Urinary bladder (tissue), 4 donors: Measurements from ENCODE around the gene OBP2B. TPM values are rescaled to one million over a fixed set of nuclear protein-coding genes. Genes with fewer than 3 reads are reported as not detected.
"Not testable (repeated sequence)": the region's sequence is repeated elsewhere in the genome, so short reads cannot be mapped to it uniquely, and the experiment has no call there.

Source experiments
- DNase-seq: peaks from one replicate; pipeline ENCODE4 v3.0.0-alpha.2; 2015; ENCODE audit errors: extremely low spot score
- H3K27ac ChIP-seq: one replicate; pipeline ENCODE4 v1.5.1; 2013; ENCODE audit warnings: low read depth, mild to moderate bottlenecking, moderate library complexity
- H3K36me3 ChIP-seq: one replicate; pipeline ENCODE4 v1.6.1; 2013; ENCODE audit warnings: mild to moderate bottlenecking, moderate library complexity; ENCODE audit not compliant: insufficient read depth
- H3K4me1 ChIP-seq: one replicate; pipeline ENCODE4 v1.6.1; 2013; ENCODE audit warnings: mild to moderate bottlenecking, moderate library complexity; ENCODE audit not compliant: insufficient read depth
- H3K4me3 ChIP-seq: one replicate; pipeline ENCODE4 v1.5.1; 2013; ENCODE audit warnings: low read depth, low read length
- WGBS: extraction: QIAGEN DNeasy Blood & Tissue Kit; methylation state at CpG from one replicate; pipeline ENCODE4 v1.1.7; 2013; 5-methylcytosine and 5-hydroxymethylcytosine counted together
- polyA plus RNA-seq: library from polyadenylated mRNA; stranded (reverse); fragments of 200-250 nt; gene quantifications from one replicate; pipeline ENCODE4 v1.2.3, GENCODE V29; 2013
- total RNA-seq: library from RNA; depleted of rRNA; stranded (reverse); fragments of >200 nt; gene quantifications from one replicate; pipeline ENCODE4 v1.2.3, GENCODE V29; 2014
- donor health status: healthy with polysubstance abuse.
- donor health status: healthy.

Gene OBP2B
- total and polyA plus RNA-seq, 2 donors = not detected

- H3K36me3 ChIP-seq = no peaks in the 10 kb centered on the region
- H3K4me1 ChIP-seq = no peaks in the 10 kb centered on the region
- no peak overlapping the region for H3K27ac ChIP-seq
- no peak for DNase-seq
- 85% methylated on average over 31 of the region's 31 CpGs for WGBS
- no peak overlapping the region for H3K4me3 ChIP-seq
Observed at GRCh38 chr9:133234577-133235322, 25.7 kb upstream of the OBP2B start.

- Histone ChIP-seq H3K4me3 (no peak overlapping the region), H3K36me3 (no peaks in the 10 kb centered on the region), H3K4me1 (no peaks in the 10 kb centered on the region), H3K27ac (no peak overlapping the region)
- no peak for DNase-seq
- 80% methylated on average over 32 of the region's 32 CpGs for WGBS
Observed at GRCh38 chr9:133233681-133234432, 24.8 kb upstream of the OBP2B start.

- H3K27ac ChIP-seq, H3K4me3 ChIP-seq, H3K36me3 ChIP-seq, DNase-seq, H3K4me1 ChIP-seq: not testable (repeated sequence)
- 68% methylated on average over 24 of the region's 24 CpGs for WGBS
Observed at GRCh38 chr9:133231934-133232568, 23.0 kb upstream of the OBP2B start.

GRCh38 chr9:133230514-133230913 lies 21.5 kb upstream of the OBP2B start:
- H3K27ac ChIP-seq, H3K4me3 ChIP-seq: not testable (repeated sequence)
- 89% methylated on average over 7 of the region's 7 CpGs for WGBS

GRCh38 chr9:133230093-133230492 lies 21.0 kb upstream of the OBP2B start:
- no peak for DNase-seq
- no peak overlapping the region for H3K4me3 ChIP-seq

More at GRCh38 chr9:133230514-133230913, 21.5 kb upstream of the OBP2B start:
- not testable (repeated sequence) for H3K4me1 ChIP-seq, H3K36me3 ChIP-seq, DNase-seq

GRCh38 chr9:133228474-133229193 lies 19.6 kb upstream of the OBP2B start:
- not testable (repeated sequence) for H3K27ac ChIP-seq, H3K4me3 ChIP-seq, H3K36me3 ChIP-seq, DNase-seq, H3K4me1 ChIP-seq
- 75% methylated on average over 21 of the region's 22 CpGs for WGBS

More at GRCh38 chr9:133230093-133230492, 21.0 kb upstream of the OBP2B start:
- Histone ChIP-seq H3K36me3 (no peaks in the 10 kb centered on the region), H3K4me1 (no peaks in the 10 kb centered on the region), H3K27ac (no peak overlapping the region)
- 85% methylated on average over 5 of the region's 5 CpGs for WGBS

- not testable (repeated sequence) for H3K4me1 ChIP-seq, H3K27ac ChIP-seq, DNase-seq, H3K36me3 ChIP-seq, H3K4me3 ChIP-seq
- 86% methylated on average over 8 of the region's 8 CpGs for WGBS
Observed at GRCh38 chr9:133227996-133228395, 18.9 kb upstream of the OBP2B start.

GRCh38 chr9:133227242-133227860 lies 18.3 kb upstream of the OBP2B start:
- Histone ChIP-seq H3K36me3 (no peaks in the 10 kb centered on the region), H3K4me3 (no peak overlapping the region), H3K4me1 (no peaks in the 10 kb centered on the region), H3K27ac (no peak overlapping the region)
- 88% methylated on average over 11 of the region's 11 CpGs for WGBS
- no peak for DNase-seq

- no peak overlapping the region for H3K4me3 ChIP-seq
- H3K36me3 ChIP-seq = no peaks in the 10 kb centered on the region
- no peak for DNase-seq
- H3K4me1 ChIP-seq = no peaks in the 10 kb centered on the region
- H3K27ac ChIP-seq = no peak overlapping the region
- 71% methylated on average over 25 of the region's 25 CpGs for WGBS
Observed at GRCh38 chr9:133226219-133227171, 17.4 kb upstream of the OBP2B start.

GRCh38 chr9:133225171-133226011 lies 16.3 kb upstream of the OBP2B start:
- H3K36me3 ChIP-seq = no peaks in the 10 kb centered on the region
- no peak overlapping the region for H3K4me3 ChIP-seq
- H3K4me1 ChIP-seq = no peaks in the 10 kb centered on the region
- WGBS = 71% methylated on average over 38 of the region's 38 CpGs
- no peak overlapping the region for H3K27ac ChIP-seq
- no peak for DNase-seq

GRCh38 chr9:133224762-133225161 lies 15.7 kb upstream of the OBP2B start:
- Histone ChIP-seq H3K4me1 (no peaks in the 10 kb centered on the region), H3K4me3 (no peak overlapping the region), H3K27ac (no peak overlapping the region), H3K36me3 (no peaks in the 10 kb centered on the region)
- DNase-seq = no peak
- 79% methylated on average over 12 of the region's 12 CpGs for WGBS
